ENCODE results near the gene FHL3. TPM values are rescaled to one million over a fixed set of nuclear protein-coding genes. Genes with fewer than 3 reads are reported as not detected.

Gene FHL3
- total and polyA plus RNA-seq, 4 donors = 29.9 to 67.9 (median 48.2) TPM

Other genes with a start within 250 kb of the FHL3 start
- gene EPHA10, start 240.4 kb downstream of the FHL3 start, total RNA-seq = under 1 TPM in 1 of 2 donors, not detected in 1; 0.12 TPM
- under 1 TPM; 0.05 to 0.25 TPM for gene EPHA10, start 240.4 kb downstream of the FHL3 start, polyA plus RNA-seq
- gene MANEAL, start 211.7 kb downstream of the FHL3 start, total RNA-seq = 1 to 10 TPM; 1.2 to 1.9 TPM
- 1 to 10 TPM in 1 of 2 donors, under 1 TPM in 1; 0.75 to 2.3 TPM for gene MANEAL, start 211.7 kb downstream of the FHL3 start, polyA plus RNA-seq
- gene C1orf122, start 197.7 kb downstream of the FHL3 start, total RNA-seq = 10 to 100 TPM; 34.0 to 35.0 TPM
- 100 to 1,000 TPM in 1 of 2 donors, 10 to 100 TPM in 1; 75.7 to 118 TPM for gene C1orf122, start 197.7 kb downstream of the FHL3 start, polyA plus RNA-seq
- gene YRDC, start 197.3 kb downstream of the FHL3 start, total RNA-seq = 10 to 100 TPM; 10.2 to 12.2 TPM
- 10 to 100 TPM in 1 of 2 donors, 1 to 10 TPM in 1; 8.5 to 11.1 TPM for gene YRDC, start 197.3 kb downstream of the FHL3 start, polyA plus RNA-seq
- 10 to 100 TPM; 21.0 to 23.5 TPM for gene MTF1, start 145.9 kb downstream of the FHL3 start, total RNA-seq
- 1 to 10 TPM; 2.1 to 2.8 TPM for gene MTF1, start 145.9 kb downstream of the FHL3 start, polyA plus RNA-seq
- gene INPP5B, start 58.5 kb downstream of the FHL3 start, total RNA-seq = 10 to 100 TPM; 38.4 to 52.2 TPM
- gene INPP5B, start 58.5 kb downstream of the FHL3 start, polyA plus RNA-seq = 10 to 100 TPM in 1 of 2 donors, 1 to 10 TPM in 1; 6.4 to 28.3 TPM
- gene SF3A3, start 15.5 kb downstream of the FHL3 start, total RNA-seq = 10 to 100 TPM; 52.5 to 56.9 TPM
- gene SF3A3, start 15.5 kb downstream of the FHL3 start, polyA plus RNA-seq = 10 to 100 TPM; 18.8 to 29.0 TPM
- 10 to 100 TPM; 28.4 to 28.8 TPM for gene UTP11, start 7.2 kb upstream of the FHL3 start, total RNA-seq
- 10 to 100 TPM; 24.2 to 29.9 TPM for gene UTP11, start 7.2 kb upstream of the FHL3 start, polyA plus RNA-seq
- gene POU3F1, start 41.3 kb upstream of the FHL3 start, total RNA-seq = under 1 TPM; 0.21 to 0.55 TPM
- gene POU3F1, start 41.3 kb upstream of the FHL3 start, polyA plus RNA-seq = not detected

Data from aorta (tissue), 4 donors.